NCI-H128 (cell line): ENCODE results near the gene DNAH2.

Experiments used
- DNase-seq: peaks from one replicate; lab custom pipeline; 2025; ENCODE audit not compliant: unreplicated experiment; lab: John Stamatoyannopoulos, UW

Gene DNAH2, protein sequence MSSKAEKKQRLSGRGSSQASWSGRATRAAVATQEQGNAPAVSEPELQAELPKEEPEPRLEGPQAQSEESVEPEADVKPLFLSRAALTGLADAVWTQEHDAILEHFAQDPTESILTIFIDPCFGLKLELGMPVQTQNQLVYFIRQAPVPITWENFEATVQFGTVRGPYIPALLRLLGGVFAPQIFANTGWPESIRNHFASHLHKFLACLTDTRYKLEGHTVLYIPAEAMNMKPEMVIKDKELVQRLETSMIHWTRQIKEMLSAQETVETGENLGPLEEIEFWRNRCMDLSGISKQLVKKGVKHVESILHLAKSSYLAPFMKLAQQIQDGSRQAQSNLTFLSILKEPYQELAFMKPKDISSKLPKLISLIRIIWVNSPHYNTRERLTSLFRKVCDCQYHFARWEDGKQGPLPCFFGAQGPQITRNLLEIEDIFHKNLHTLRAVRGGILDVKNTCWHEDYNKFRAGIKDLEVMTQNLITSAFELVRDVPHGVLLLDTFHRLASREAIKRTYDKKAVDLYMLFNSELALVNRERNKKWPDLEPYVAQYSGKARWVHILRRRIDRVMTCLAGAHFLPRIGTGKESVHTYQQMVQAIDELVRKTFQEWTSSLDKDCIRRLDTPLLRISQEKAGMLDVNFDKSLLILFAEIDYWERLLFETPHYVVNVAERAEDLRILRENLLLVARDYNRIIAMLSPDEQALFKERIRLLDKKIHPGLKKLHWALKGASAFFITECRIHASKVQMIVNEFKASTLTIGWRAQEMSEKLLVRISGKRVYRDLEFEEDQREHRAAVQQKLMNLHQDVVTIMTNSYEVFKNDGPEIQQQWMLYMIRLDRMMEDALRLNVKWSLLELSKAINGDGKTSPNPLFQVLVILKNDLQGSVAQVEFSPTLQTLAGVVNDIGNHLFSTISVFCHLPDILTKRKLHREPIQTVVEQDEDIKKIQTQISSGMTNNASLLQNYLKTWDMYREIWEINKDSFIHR (N-terminal part only)

DNA sequence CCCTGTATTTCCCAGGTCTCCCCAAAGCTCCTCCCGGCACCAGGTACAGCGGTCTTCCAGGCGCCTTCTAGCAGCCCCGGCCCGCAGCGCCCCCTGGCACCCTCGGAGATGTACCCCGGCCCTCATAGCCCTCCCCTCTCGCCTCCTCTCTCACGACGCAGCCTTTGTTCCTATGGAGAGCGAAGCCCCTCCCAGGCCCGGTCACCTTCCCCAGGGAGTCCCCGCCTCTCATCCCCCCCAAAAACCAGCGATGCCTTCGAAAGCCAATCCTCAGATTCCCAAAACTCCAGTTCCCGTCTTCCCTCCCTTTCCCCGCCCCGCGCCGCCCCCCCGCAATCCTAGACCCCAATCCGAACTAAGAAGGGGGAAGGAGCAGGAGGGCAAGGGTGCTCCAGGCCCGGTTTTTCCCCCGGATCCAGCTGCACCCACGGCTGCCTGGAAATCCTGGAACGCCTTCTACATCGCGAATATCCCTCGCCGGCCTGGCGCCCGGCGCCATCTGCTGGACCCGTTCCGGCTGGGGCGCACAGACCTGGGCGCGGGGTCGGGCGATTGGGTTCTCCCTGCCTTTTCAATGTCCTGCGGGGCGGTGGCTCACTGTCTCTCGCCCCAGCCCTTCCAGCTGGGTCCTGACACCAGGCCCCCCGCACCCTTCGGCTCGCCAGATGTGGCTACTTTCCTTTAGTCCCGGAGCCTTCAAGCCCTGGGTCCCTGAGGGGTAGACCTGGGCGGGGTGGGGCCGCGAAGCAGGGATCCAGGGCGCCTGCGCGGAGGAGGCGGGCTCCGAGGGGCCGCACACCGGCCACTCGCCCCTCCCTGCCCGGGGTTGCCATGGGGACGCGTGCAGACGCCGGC lies at the start of gene DNAH2:
DNAH2 (plus strand) TSS at position 844 of the 855 bp plus-strand sequence. CDS start 1,991 bp downstream, outside the sequence.
- DNase-seq, result peak; percentile 88

DNA sequence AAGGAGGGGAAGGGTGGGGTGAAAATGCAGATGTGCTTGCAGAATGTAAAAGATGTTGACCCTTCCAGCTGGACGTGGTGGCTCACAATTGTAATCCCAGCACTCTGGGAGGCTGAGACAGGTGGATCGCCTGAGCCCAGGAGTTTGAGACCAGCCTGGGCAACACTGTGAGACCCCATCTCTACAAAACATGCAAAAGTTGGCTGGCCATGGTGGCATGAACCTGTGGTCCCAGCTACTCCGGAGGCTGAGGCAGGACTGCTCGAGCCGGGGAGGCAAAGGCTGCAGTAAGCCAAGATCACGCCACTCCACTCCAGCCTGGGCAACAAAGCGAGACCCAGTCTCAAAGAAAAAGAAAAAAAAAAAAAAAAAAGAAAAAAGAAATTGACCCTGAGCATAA lies 49.1 kb upstream of the DNAH2 start:
- DNase-seq, result no peak

DNA sequence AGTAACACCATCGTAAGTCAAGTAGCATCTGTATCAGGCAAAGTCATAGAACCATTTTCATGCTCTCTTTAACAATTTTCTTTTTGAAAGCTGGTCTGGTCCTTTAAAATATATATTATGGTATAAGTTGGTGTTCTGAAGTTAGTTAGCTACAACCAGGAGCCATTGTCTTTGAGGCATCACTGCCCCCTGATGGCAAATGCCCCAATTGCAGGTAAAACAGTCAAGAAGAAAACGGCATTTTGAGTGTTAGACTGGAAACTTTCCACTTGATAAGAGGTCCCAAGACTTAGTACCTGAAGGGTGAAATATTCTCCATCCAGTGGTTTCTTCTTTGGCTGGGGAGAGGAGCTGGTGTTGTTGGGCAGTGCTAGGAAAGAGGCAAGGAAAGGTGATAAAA lies 44.3 kb upstream of the DNAH2 start:
- DNase-seq, result no peak

DNA sequence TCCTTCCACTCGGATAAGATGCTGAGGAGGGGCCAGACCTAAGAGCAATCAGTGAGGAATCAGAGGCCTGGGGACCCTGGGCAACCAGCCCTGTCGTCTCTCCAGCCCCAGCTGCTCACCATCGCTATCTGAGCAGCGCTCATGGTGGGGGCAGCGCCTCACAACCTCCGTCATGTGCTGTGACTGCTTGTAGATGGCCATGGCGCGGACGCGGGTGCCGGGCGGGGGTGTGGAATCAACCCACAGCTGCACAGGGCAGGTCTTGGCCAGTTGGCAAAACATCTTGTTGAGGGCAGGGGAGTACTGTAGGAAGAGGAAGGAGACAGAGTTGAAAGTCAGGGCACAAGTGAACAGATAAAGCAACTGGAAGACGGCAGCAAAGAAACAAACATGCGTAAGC lies 42.6 kb upstream of the DNAH2 start:
- DNase-seq, result no peak

DNA sequence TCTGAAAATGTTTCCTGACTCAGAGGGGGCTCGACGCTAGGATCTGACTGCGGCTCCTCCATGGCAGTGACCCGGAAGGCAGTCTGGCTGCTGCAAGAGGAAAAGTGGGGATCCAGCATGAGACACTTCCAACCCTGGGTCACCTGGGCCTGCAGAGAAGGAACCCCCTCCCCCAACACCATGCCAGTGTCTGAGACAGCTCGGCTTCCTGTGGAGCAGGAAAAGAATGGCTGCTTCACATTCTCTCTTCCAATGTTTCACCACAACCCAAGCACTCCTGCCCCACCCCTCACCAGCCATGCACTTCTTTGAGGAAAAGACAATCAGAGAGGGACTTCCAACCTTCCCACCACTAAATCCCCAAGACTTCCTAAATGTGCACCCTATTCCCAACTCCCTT lies 41.0 kb upstream of the DNAH2 start:
- DNase-seq, result no peak

DNA sequence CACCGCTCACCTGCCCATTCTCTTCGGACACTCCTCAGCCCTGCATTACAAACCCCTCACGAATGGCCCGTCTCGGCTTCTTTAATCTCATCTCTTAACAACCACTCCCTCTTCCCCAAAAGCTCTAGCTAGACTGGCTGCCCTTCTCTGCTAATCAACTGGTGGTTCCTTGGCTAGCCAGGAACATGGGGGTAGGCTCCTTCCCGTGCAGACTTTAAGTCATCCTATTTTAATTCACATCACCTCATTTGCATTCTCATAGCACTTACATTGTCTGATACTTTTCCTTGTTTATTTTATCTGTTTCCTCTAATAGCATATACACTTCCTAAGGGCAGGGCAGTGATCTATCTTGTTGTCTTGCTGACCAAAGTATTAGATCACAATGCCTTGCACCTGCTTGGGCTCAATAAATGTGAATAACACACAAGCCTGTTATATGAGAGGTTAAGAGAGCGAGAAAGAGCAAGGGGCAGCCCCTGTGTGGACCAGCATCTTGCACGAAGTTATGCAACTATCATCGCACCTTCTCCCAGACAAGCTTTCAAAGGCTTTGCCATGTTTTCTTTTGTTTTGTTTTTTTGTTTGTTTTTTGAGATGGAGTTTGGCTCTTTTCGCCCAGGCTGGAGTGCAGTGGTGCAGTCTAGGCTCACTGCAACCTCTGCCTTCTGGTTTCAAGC lies 40.0 kb upstream of the DNAH2 start:
- DNase-seq, result no peak

DNA sequence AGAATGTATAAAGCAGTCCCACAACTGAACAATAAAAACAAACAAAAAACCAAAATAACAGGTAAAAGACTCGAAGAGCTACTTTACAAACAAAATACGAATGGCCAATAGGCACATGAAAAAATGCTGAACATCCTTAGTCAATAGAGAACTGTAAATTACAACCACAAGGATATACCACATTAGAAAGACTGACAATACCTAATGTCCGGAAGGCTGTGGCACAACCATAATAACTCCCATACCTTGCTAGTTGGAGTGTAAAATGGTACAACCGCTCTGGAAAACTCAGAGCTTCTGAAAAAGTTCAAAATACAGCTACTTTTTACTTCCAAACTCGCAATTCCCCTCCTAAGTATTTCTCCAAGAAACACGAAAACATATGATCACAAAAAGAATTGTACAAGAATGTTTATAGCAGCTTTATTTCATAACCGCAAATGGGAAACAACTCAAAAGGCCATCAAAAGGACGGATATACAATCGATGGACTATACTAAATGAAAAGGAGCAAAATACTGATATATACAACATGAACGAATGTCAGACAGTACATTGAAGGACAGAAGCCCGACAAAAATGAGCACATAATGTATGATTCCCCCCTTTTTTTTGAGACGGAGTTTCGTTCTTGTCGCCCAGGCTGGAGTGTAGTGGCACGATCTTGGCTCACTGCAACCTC lies 32.6 kb upstream of the DNAH2 start:
- no peak for DNase-seq

DNA sequence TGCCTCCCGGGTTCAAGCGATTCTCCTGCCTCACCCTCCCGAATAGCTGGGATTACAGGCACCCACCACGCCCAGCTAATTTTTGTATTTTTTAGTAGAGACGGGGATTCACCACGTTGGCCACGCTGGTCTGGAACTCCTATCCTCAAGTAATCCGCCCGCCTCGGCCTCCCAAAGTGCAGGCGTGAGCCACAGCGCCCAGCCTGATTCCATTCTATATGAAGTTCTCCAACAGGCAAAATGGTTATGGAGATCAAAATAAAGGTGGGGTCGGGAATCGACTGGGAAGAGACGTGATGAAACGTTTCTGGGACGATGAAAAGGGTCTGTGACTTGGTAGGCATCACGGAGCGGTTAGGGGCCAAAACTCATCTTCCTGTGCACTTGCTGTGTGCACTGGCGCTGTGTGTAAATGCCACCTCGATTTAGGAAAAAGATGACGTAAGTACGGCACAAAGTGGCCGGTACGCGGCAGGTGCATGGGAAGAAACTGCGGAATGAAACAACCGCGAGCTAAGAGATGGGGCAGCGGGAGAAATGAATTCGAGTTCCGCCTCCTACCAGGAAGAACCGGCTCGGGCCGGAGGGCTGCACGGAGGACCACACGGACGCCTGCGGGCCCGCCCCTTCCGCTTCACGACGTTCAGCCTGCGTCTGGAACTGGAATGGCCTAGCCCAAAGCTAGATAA lies 31.9 kb upstream of the DNAH2 start:
- DNase-seq, result peak; percentile 83

DNA sequence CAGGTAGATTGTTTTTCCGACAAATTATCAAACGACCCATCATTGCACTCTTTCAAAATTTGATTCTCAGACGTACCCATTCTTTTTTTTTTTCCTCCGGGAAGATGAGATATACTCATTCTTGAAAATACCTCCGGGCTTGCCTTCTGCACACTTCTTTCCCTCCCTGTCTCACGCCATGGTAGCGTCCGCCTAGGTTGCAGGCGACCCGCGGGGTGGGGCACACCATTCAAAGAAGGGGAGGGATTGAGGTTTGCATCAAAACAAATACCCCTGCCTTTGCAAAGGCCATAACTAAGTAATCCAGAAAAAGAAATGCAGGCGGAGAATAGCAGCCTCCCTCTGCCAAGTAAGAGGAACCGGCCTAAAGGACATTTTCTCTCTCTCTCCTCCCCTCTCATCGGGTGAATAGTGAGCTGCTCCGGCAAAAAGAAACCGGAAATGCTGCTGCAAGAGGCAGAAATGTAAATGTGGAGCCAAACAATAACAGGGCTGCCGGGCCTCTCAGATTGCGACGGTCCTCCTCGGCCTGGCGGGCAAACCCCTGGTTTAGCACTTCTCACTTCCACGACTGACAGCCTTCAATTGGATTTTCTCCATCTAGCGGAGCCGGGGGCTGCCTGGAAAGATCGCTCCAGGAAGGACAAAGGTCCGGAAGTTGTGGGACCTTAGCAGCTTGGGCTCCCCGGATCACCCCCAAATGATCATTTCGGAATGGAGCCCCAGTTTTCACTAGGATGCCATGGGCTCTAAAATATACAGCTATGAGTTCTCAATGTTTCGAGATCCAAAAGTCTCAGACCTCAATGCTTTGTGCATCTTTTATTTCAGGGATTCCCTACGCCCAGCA lies 31.1 kb upstream of the DNAH2 start:
- peak; percentile 82 for DNase-seq

DNA sequence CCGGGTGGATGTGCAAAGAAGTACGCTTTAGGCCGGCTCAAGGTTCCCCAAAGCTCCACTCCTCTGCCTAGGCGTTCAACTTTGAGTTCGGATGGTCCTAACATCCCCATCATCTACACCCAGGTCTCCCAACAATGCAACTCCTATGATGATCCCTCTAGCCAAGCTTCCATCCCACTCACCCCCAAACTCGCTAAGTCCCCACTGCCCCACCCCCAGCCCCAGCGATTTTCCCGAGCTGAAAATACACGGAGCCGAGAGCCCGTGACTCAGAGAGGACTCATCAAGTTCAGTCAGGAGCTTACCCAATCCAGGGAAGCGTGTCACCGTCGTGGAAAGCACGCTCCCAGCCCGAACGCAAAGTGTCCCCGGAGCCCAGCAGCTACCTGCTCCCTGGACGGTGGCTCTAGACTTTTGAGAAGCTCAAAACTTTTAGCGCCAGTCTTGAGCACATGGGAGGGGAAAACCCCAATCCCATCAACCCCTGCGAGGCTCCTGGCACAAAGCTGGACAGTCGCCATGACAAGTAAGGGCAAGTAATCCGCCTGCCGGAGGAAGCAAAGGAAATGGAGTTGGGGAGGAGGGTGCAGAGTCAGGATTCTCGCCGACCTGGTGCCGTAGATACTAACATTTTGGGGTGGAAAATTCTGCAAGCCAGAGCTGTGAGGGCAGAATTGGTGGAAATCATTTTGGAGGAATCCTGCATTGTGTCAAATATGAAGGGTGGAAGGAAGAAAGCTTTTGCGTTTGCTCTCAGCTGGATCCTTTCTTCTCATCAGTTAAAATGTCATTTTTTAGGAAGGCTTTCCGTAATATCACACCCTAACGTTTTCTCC lies 30.3 kb upstream of the DNAH2 start, which contains the start of gene TP53:
TP53 (minus strand) TSS at position 419 of the 836 bp plus-strand sequence. CDS start 10,896 bp downstream, outside the sequence.
- DNase-seq, result peak; percentile 47

DNA sequence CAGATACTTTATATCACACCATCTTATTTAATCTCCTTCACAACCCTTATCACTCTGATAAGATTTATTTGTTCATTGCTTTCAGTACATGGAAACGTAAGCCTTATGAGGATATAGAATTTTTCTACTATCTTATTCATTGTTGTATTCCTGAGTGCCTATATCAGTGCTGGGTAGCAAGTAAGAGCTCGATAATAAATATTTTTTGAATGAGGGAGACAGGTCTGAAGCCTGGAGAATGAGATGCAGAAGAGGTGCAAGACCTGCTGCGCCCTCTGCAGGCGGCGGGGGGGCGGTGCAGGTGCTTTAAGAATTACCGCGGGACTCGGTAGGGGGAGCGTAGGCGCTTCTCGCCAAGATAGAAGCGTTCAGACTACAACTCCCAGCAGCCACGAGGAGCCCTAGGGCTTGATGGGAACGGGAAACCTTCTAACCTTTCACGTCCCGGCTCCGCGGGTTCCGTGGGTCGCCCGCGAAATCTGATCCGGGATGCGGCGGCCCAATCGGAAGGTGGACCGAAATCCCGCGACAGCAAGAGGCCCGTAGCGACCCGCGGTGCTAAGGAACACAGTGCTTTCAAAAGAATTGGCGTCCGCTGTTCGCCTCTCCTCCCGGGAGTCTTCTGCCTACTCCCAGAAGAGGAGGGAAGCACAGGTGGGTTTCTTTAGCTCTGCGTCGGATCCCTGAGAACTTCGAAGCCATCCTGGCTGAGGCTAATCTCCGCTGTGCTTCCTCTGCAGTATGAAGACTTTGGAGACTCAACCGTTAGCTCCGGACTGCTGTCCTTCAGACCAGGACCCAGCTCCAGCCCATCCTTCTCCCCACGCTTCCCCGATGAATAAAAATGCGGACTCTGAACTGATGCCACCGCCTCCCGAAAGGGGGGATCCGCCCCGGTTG lies 29.4 kb upstream of the DNAH2 start, which contains the start of gene WRAP53:
WRAP53 (plus strand) TSS at position 570 of the 900 bp plus-strand sequence; CDS start at position 742, 172 bp downstream.
- DNase-seq, result peak; percentile 91

DNA sequence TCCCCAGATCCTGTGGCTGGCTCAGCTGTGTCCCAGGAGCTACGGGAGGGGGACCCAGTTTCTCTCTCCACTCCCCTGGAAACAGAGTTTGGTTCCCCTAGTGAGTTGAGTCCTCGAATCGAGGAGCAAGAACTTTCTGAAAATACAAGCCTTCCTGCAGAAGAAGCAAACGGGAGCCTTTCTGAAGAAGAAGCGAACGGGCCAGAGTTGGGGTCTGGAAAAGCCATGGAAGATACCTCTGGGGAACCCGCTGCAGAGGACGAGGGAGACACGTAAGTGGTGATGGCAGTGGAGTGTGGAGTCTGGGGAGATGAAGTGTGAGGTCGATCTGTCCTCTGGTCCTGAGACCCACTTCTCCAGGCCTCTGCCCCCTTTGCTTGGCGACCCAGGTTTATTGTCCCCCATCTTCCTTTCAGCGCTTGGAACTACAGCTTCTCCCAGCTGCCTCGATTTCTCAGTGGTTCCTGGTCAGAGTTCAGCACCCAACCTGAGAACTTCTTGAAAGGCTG lies 28.7 kb upstream of the DNAH2 start:
- no peak for DNase-seq

DNA sequence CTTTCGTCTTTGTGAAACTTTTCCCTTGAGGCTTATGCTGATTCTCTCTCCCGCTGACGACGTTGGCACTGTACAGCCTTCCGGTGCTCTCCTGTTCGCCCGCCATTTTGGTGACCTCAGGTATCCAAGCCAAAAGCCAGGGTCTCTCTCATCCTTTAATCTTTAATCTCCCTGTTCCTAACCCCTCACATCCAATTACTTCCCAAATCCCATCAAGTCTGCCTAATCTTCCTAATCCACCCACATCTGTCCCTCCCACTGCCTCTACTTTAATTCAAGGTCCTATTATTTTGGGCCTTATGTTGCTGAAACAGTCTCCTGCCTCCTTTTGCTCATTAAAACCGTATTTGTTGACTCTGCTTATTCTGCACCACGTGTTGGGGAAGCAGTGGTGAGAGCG lies 22.0 kb upstream of the DNAH2 start:
- no peak for DNase-seq

DNA sequence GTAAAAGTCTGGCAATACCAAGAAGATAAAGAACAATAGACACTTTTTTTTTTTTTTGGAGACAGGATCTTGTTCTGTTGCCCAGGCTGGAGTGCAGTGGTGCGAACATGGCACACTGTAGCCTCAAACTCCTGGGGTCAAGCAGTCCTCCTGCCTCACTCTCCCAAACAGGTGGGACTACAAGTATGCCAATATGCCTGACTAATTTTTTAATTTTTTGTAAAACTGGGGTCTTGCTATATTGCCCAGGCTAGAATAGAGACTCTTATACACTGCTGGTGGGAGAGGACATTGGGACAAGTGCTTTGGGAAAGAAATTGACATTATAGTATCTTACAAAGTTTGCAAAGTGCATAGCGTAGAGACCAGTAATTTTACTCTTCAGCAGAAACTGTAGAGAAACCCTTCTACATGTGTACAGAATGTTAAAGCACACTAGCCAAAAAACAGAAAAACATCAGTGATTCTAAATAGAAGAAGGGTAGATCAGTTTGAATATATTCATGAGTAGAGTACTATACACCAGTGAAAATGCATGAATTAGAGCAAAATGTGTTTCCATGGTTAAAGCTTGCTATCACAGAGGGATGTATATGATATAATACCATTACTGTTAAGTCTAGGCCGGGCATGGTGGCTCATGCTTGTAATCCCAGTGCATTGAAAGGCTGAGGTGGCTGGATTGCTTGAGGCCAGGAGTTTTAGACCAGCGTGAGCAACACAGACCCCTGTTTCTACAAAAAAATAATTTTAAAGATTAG lies 19.5 kb upstream of the DNAH2 start:
- DNase-seq, result no peak

DNA sequence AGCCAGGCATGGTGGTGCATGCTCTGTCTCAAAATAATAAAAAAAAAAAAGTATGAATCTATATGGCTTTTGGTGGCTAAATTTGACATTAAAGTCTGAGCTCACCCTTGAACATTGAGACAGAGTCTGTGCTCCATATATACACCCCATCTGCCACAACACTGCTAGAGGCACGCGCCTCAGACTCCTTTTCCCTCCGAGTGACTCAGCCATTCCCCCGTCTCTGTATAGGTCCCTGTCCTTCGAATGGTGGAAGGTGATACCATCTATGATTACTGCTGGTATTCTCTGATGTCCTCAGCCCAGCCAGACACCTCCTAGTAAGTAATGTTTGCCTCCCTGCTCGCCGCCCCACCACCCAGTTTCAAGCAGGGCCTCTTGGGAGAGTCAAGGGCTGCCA lies 17.0 kb upstream of the DNAH2 start:
- no peak for DNase-seq
